ENCODE data around the gene CFAP45.

Gene CFAP45

DNA sequence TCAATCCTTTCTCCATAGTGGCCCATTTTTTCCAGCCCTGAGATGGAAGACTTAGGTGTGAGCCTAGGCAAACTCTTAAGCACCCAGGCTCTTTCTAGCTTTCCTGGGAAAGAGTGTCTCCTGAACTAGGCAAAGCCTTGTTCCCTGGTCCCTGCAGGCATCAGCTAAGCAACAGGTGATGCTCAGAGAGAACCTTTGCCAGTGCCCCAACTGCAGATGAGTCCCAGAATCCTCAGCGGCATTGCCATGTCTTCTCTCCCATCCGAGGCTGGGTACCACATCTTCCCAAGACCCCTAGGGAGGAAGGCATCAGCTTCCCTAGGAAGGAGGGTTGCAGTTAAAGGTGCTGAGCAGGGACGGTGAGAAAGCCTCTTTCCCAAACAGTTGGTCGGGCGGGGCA, 29.3 kb downstream of the CFAP45 start:
- DNase-seq: no peak

DNA sequence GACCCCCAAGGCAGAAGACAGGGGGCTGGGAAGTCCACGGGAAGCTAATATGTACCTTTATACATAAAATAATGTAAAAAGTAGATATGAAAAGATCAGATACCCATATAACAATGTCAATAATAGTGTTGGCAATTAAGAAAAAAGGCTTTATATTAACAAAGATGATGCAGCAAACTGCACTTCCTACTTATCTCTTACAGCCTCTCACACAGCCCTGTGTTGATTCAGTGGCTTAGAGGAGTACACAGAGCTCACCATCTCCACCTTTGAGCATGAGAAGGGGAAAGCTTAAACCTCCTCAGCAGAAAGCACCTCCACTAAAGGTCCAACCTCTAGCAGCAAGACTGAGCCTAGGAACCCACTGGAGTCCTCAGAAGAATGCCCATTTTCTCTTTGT, 30.4 kb downstream of the CFAP45 start:
- no peak for DNase-seq

DNA sequence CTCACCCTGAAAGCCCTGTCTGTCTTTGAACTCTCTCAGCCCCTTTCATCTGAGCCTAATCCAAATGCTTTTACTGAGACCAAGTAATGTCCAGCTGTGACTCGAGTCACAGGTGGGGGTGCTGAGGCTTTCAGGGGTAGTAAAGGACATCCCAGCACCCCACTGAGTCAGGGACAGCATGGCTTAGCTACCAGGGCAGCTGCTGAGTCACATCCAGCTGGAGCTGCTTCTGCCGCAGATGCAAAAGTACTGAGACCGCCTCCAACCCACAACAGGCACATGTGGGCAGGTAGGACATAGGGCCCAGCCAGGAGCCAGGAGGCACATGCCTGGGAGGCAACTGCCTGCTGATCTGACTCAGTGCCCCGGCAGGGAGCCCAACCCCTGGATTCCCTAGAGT, 30.8 kb downstream of the CFAP45 start:
- no peak for DNase-seq

DNA sequence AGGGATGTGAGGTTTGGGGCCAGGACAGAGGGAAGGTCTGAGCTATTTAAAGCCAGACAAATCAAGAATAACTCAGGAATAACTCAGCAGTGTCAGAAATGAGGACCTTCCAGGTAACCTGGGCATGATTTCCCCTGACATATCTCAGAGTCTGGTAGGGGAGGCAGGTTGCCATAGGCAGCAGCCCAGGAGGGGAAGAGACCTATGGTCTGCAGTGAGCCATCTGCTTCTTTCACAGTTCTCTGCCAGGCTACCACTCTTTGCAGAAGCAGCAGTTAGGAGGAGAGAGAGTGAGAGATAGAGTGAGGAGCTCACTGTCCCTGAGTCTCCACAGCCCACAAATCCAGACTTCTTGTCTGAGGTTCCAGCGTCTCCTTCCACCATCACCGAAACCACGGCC, 31.2 kb downstream of the CFAP45 start:
- DNase-seq: no peak

DNA sequence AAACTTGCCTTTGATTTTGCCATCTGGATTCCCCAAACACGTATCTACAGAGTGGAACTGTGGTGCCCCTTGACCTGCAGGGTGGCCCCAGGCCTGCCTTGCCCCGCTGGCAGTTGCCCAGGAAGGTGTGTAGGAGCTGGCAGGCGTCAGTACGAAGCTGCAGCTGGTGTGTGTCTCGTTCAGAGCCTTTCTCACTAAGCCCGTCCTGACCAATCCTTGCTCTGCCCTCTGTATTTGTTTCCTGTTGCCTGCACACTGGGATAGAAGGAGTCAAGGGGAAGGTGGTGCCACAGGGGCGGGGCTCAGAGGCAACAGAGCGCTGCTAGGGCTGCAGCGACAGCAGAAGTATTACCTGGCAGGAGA, 32.3 kb downstream of the CFAP45 start:
- no peak for DNase-seq

DNA sequence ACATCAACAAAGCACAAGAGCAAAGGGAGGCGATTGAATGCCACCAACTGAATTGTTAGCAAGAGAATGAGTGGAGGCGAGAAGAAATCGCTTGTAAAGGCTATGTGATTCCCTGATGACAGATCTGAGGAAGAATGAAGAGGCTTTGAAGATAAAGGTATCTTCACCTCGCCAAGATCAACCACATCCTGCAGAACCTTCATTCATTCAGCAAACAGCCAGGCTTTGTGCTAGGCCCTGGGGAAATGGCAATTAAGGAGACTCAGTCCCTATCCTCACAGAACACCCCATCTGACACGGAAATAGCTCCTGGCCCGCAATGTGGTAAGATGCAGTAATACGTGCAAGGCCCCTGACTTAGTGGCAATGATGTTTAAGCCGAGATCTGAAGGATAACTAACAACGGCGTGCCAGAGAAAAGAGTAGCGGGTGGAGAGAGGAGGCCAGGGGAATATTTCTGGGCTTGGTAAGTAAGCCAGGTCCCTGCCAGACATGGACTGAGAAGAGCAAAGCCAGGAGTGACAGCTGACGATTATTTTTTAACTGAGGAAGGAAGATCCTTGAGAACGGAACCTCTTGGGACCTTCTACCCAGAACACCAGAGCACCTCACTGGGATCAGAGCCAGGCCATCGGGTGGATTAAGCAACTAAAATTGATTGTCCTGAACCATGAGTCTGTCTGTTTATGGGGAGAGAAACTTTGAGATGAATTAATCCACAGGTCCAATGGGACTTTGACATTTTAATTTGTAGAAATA, 32.9 kb downstream of the CFAP45 start:
- no peak for DNase-seq

DNA sequence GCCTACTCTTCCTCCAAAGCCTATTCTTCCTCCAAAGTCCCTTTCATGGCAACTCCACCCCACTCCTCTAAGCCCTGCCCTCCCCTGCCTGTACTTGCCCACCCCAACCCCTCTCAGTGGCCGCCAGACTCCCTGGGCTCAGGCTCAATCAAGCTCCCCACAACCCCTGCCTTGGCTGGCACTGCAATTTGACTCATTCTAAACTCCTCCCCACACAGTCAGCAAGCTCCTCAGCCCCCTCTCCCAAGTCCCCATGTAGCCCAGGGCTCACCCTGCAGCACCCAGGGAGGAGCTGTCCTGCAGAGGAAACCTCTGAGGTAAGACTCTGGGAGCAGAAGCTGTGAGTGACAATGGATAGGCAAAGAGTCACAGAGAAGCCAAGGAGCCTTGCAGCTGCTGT, 33.9 kb downstream of the CFAP45 start:
- DNase-seq: no peak

DNA sequence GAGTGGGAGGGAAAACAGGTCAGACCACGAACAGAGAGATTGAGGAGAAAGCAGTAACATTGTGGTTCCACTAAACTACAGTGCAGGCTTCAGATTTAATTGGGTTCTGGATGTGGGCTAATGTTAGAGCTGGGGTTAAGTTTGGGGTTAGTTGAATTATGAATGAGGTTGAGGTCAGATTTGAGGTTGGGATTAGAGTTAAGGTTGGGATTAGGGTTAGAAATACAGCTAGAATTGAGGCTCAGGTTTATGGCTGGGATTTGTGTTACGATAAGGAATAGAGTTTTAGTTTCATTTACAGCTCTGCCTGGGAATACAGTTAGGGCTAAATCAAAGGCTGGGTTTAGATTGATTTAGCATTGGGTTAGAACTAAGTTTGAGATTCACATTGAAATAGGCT, 35.7 kb downstream of the CFAP45 start:
- no peak for DNase-seq

DNA sequence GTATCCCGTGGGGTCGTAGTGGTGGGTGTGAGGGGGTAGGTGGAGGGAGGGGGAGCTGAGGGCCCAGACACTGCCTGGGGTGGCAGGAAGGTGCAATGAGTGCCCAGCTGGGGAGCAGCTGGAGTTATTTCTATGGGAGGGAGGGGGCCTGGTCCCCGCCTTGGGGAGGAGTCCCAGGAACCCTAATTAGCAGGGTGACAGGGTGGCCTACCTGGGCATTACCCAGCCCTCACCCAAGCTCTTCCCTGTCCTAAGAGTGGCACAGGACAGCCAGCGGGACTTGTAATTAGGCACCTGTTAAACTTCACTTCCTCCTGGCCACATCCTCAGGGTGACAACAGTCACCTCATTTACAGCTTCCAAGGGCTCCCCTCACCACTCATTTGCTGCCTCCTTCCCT, 37.4 kb downstream of the CFAP45 start, which contains the start of gene VSIG8:
VSIG8 (minus strand) TSS at position 101 of the 400 bp plus-strand sequence. CDS start 136 bp downstream, outside the sequence.
- no peak for DNase-seq

DNA sequence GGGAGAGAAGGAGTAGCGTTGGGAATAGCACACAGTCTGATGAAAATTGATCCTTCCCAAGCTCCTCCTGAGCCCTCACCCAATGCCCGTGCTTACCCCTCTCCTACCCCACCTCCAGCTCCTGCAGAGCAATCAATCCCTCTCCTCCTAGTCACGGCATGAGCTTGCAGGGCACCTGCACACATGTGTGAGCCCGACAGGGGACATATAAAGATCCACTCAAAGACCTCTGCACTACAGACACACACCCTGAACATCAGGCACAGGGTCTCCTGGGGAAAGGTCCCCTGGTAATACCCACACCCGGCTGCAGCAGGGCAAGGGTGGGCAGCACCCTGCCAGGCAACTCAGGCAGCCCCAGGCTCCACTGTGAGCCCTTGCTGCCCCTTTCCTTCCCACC, 37.9 kb downstream of the CFAP45 start:
- DNase-seq: no peak

DNA sequence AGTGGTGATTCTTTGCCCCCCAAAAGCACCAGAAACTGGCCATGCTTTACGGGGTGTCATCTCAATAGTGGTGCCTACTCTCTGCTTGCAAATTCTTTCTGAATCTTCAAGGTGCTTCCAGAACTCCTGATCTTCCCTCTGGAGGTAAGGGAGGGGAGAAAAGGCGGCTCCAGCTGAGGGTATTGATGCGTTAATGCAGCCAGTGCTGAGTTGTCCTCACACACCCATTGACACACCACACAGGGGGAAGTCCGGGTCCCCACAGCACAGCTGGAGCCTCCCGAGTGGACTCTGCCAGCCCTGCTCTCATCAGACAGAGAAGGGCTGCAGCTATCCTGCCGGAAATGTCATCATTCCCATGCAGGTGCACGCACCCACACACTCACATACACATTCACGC, 38.7 kb downstream of the CFAP45 start:
- no peak for DNase-seq

DNA sequence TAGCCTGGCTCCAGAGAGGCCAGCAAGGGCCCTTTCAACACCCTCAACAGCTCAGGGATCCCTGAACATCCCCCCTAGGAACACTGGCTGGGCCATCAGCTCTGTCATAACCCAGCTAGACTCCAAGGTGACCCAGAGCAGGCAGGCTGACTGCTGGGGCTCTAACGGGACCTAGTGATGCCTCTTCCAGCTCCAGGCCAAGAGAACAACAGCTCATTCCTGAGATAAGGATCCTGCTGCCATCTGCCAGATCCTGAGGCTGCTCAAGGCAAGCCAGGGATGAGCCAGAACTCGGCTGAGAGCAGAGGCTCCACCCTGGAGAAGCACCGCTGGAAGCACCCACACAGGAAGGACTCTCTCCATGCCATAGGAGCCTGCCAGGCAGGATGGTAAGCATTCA, 39.5 kb downstream of the CFAP45 start:
- DNase-seq: no peak

DNA sequence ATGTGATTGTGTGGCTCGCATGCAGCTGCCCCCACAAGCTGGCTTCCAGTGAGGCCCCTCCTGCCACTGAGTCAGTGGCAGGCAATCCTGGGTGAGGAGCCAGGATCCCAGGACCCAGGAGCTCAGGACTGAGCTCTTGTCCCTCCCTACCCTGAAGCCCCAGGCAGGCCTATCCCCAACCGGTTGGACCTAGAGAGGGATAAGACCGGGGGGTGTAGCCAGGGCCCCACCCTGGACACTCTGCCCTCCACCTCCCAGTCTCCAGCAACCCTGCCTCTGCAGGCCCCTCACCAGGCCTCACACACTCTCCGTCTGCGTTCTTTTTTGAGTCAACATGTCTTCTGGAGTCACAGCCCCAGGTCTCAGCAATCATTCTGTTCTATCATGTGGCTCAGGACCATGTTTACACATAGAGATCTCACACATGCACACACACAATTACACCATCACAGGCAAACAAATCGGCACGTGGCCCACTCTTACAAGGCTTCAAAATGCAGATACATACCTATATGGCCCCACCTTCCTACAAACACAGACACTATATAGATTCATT, 40.1 kb downstream of the CFAP45 start:
- DNase-seq: no peak

DNA sequence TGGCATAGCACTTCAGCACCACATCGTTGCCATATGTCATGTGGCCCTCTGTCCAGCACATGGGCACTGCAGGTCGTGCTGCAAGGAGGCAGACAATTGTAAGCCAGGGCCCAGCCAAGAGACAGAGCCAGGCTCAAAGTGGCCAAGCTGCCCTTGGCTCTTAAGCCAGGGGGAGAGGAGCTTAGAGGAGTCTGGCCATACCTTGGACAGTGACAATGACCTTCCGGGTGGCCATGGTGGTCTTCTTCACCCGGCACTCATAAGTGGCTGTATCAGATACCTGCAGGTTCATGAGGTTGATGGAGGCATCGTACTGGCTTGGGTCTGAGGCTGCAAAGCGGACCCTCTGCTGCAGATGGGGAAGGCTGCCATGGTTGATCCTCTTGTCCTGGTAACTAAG, 42.1 kb downstream of the CFAP45 start:
- no peak for DNase-seq

DNA sequence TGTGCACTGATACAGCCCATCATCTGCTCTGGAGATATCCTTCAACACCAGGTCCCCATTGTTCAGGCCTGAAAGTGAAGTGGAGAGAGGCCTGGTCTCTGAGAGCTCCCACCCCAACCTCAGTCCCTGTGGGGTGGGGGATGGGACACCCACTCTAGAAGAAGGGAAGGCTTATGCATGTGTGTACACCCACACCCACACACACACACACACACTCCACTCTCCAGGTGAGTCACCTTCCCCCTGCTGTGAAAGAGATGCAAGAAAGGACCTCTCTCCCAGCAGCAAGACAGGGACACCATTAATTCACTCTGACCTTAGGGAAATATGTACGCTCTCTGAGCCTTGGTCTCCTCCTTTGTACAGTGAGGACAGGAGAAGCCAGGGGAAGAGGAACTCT, 43.4 kb downstream of the CFAP45 start:
- no peak for DNase-seq

DNA sequence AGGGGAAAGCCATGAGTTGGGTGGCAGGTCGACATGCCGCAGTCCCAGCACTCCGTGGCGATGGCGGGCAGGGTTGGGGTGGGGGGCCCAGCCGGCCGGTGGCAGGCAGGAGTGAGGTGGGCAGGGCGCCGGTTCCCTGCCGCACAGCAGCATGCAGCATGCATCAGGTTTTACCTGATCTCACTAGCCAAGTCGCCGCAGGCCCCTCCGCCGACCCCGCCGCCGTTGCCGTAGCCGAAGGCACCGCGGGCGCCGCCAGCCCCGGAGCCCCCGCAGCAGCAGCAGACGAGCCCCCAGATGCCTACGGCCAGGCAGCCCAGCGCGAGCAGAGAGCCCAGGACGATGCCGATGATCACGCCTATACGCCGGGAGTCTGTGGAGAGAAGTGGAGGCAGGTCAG, 44.3 kb downstream of the CFAP45 start:
- no peak for DNase-seq

DNA sequence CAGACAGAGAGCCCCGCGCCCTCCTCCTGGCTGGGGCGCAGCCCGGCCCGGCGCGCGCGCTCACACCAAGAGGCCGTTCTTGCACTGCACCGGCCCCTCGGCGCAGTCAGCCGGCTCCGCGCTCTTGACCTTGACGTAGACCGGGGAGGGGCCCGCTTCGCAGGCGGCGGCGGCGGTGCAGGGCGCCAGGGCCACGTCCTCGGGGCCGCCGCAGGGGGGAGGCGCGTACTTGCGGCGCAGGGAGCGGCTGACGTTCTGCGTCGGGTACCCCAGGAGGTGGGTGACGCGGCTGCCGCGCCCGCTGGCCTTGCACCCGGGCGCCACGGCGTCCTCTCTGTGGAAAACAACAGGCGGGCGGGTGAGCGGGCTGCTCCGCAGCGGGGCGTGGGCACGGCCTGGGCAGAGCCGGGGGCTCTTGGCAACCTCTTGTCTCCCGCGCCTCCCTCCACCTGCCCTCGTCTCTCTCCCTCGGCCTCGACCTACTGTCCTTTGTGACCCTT, 45.2 kb downstream of the CFAP45 start:
- DNase-seq: peak; percentile 80

DNA sequence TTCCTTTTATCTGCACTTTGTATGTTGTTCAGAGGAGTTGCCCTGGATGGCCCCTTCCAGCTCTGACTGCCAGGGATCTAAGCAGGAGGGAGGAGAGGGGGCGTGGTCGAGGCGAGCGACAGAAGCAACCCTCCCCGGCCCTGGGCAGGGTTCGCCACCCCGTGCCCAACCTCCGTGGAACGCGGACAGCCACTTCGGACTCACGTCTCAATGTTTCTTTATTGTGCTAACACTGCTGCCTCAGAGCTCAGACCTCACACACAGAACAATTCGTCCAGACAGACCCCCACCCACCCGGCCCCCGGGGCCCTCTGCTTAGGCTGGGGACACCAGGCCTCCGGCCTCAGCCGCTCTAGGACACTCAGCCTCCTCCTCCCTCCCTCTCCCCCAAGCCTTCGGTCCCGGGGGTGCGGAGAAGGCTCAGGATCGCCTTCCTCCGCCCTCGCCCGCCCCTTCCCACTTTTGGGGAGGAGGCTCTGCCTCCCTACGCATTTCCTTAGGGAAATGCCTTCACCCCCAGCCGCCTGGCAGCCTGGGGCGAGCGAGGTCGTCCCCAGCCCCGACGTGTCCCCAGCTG, 45.8 kb downstream of the CFAP45 start:
- no peak for DNase-seq

DNA sequence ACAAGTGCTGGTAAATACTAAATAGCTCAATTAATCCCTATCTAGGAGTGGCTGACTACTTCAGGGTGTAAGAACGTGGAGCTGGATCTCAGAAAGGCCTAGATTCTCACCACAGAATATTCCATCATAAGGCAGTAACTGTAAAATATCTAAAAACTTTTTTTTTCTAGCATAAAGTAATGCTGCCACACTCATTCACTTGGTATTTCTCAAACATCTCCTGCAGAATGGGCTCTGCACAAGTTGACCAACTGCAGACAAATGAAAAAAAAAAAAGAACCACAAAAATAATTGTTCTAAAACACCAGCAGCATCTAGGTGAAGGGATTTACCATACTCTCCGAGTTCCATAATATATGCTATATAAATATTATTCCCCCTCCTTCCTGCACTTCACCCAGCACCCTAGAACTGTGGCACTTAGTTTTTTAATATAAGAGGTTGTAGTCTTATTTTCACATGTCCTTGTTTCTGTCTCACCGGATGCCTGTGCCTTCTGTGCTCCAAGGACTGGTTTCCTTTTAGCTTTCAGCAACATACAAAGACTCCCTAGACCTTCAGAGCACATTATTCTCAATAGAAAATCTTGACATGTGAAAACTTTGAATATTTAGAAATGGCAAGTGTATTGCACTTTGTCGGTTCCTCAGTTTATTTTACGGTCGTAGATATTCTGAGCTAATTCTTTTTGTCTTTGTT, 46.4 kb downstream of the CFAP45 start:
- DNase-seq: no peak

DNA sequence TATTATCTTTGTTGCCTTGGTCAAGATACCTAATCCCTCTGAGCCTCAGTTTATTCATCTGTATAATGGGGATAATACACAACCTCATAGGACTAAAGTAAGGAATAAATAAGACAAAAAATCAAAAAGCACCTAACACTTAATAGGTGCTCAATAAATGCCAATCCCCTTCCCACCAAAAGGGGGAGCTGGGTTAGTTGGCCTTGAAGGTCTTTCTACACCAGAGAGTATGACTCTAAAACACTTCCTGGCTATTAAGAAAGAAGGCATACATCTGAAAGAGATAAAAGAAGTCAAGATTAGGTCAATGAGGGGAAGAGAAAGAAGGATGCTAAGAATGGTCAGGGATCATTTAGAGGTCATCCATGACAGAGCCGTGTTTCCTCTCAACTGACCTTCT, 48.6 kb downstream of the CFAP45 start:
- no peak for DNase-seq

DNA sequence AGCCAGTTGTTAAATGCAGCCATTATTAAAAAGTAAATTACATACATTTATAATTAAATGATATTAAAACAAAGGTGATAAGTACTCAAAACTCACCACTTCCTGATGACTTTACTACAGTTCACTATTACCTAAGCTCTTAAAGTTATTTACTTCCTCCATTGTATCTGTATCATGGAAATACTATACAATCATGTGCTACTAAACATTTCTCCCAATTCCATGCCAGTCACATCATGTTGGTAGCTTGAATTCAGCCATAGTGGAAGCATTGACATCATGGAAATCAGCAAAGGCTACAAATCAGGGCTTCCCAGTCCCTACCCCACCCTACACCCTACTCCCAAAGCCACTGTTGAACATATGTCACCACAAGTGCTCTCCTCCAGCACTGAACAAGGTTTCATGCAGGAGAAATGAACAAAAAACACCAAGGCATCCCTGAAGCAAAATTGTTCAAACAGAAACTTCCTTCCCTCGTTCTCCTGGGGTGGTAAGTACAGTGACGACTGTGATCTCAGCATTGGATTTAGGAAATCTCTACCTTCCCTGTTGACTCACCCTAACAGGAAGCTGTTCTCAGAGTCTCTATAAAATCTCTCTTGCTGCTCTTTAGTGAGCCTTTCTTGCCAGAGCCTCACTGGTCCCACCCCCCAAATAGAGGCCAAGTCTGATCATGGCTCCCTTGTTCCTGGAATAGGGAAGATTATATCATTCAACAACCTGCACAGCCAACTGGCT, 50.2 kb downstream of the CFAP45 start:
- DNase-seq: no peak

DNA sequence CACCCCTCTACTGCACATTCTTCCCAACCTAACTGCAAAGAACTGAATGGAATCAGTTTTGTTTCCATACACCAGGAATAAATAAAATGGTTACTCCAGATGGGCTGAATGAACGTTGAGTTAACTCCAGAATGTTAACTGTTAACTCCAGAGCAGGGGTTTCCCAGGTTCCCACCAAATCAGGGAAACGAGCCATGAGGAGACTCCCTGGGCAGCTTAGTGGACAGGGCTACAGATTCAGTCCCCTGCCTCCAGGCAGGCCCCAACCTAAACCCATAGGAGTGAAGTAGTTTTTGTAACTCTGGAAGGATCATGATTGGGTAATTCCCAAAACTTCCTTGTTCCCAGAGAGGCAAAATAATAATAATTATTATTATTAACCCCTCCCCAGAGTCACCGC, 51.6 kb downstream of the CFAP45 start:
- no peak for DNase-seq

DNA sequence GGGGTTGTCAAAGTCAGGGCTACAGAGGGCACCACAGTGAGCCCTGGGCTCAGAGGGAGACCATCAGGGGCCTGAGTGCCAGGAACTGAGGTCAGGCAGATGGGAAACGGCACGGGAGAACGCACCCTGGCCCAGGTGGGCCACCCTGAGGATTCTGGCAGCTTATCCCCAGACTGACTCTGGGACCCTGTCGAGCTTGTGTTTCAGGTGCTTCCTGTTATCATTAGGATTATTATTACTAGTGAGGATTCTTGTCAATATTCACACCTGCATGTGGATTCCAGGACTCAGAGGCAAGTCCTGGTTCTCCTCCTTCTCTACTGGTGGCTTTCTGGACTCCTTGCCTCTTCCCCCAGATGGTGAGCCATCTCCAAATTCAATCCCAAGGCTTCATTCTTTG, 52.7 kb downstream of the CFAP45 start:
- no peak for DNase-seq

All from activated T-cell treated with anti-CD3 and anti-CD28 coated beads, Interleukin-2, amount 50 U/mL, for 1 hour (primary cell).